PC-3 (cell line): ENCODE results near the gene CFAP221. TPM values are rescaled to one million over a fixed set of nuclear protein-coding genes. Genes with fewer than 3 reads are reported as not detected.

Experiments
- ATAC-seq: fragments of 200-7000 bp; cut with Tn5 transposase; 2 replicates; pipeline ENCODE4 v1.9.1; 2020; ENCODE audit warnings: mild to moderate bottlenecking, moderate library complexity
- BruUV-seq: library from RNA; stranded (reverse); fragments of 400-500 nt; replicated peaks from 2 replicates; lab custom pipeline; 2021; lab: Mats Ljungman, UMichigan
- CTCF ChIA-PET: fragments of 300-600 bp; sonication (Branson Sonifier 250); formaldehyde crosslinking; loops from one replicate; lab custom pipeline; 2022; ENCODE audit warnings: antibody characterized with exemption; lab: Charles Lee
- POLR2A ChIA-PET: fragments of 300-600 bp; sonication (Branson Sonifier 250); formaldehyde crosslinking; loops from one replicate; lab custom pipeline; 2022; ENCODE audit warnings: antibody characterized with exemption; ENCODE audit not compliant: unreplicated experiment; lab: Charles Lee
- DNase-seq: peaks from one replicate; pipeline ENCODE4 v3.0.0-alpha.2; 2015
- H2AFZ ChIP-seq: fragments of 300-600 bp; sonication (generic); 2 replicates; pipeline ENCODE4 v1.6.0; 2016; ENCODE audit warnings: antibody characterized with exemption, low read length
- H3F3A ChIP-seq: fragments of 300-600 bp; sonication (generic); one replicate; pipeline ENCODE4 v1.6.0; 2017; ENCODE audit warnings: antibody characterized with exemption, low read length, control low read depth, mild to moderate bottlenecking; ENCODE audit not compliant: unreplicated experiment
- H3K27ac ChIP-seq: fragments of 300-600 bp; sonication (generic); 2 replicates; pipeline ENCODE4 v1.5.1; 2016; ENCODE audit warnings: mild to moderate bottlenecking, low read length
- H3K27me3 ChIP-seq: fragments of 300-600 bp; sonication (generic); 2 replicates; pipeline ENCODE4 v1.6.1; 2016; ENCODE audit warnings: low read length, mixed read lengths
- H3K36me3 ChIP-seq: fragments of 300-600 bp; sonication (generic); 2 replicates; pipeline ENCODE4 v1.6.1; 2016; ENCODE audit warnings: low read depth, mixed run types, low read length, mixed read lengths
- H3K4me1 ChIP-seq: fragments of 300-600 bp; sonication (generic); 2 replicates; pipeline ENCODE4 v1.5.1; 2016; ENCODE audit warnings: low read length; ENCODE audit not compliant: insufficient read depth
- H3K4me2 ChIP-seq: fragments of 300-600 bp; sonication (generic); 2 replicates; pipeline ENCODE4 v1.6.0; 2016; ENCODE audit warnings: low read length
- H3K4me3 ChIP-seq: fragments of 300-600 bp; sonication (generic); 2 replicates; pipeline ENCODE4 v1.5.1; 2016; ENCODE audit warnings: mild to moderate bottlenecking, low read length, mixed read lengths
- H3K79me2 ChIP-seq: fragments of 300-600 bp; sonication (generic); 2 replicates; pipeline ENCODE4 v1.6.1; 2017; ENCODE audit warnings: low read length, mixed read lengths
- H3K9ac ChIP-seq: fragments of 300-600 bp; sonication (generic); 2 replicates; pipeline ENCODE4 v1.6.0; 2016; ENCODE audit warnings: mild to moderate bottlenecking, low read length
- H3K9me2 ChIP-seq: fragments of 300-600 bp; sonication (generic); replicated peaks from 2 replicates; pipeline ENCODE4 v1.6.1; 2016; ENCODE audit warnings: mixed run types, low read length, mixed read lengths
- H3K9me3 ChIP-seq: fragments of 300-600 bp; sonication (generic); 2 replicates; pipeline ENCODE4 v1.6.1; 2016; ENCODE audit warnings: low read length, mixed read lengths
- H4K20me1 ChIP-seq: fragments of 300-600 bp; sonication (generic); 2 replicates; pipeline ENCODE4 v1.6.1; 2016; ENCODE audit warnings: low read length, mixed read lengths
- EZH2 ChIP-seq: fragments of 300-600 bp; sonication (generic); IDR thresholded peaks from one replicate; pipeline ENCODE4 v1.6.1; 2017; ENCODE audit warnings: antibody characterized with exemption, mild to moderate bottlenecking, low read length; ENCODE audit not compliant: unreplicated experiment
- EZH2phosphoT487 ChIP-seq: fragments of 300-600 bp; sonication (generic); IDR thresholded peaks from 2 replicates; pipeline ENCODE4 v1.6.1; 2018; ENCODE audit warnings: mild to moderate bottlenecking, antibody characterized with exemption, low read length, borderline replicate concordance
- intact Hi-C: fragments of 100-400 bp; cut with micrococcal nuclease; formaldehyde crosslinking; loops from 2 replicates; pipeline ENCODE4 v1.9.0; 2023
- total RNA-seq: library from RNA; depleted of rRNA; stranded (reverse); fragments of >200 nt; gene quantifications from 2 replicates; pipeline ENCODE4 v1.2.3, GENCODE V29; 2014
- TF ChIP-seq, protein P1 (sequence below): fragments of 300-600 bp; sonication (generic); conservative IDR thresholded peaks from 2 replicates; pipeline ENCODE4 v1.5.1; 2017; ENCODE audit warnings: antibody characterized with exemption, low read depth, mild to moderate bottlenecking, low read length

Gene CFAP221
- total RNA-seq, 1 experiment from 2014 or later: not detected

DNA sequence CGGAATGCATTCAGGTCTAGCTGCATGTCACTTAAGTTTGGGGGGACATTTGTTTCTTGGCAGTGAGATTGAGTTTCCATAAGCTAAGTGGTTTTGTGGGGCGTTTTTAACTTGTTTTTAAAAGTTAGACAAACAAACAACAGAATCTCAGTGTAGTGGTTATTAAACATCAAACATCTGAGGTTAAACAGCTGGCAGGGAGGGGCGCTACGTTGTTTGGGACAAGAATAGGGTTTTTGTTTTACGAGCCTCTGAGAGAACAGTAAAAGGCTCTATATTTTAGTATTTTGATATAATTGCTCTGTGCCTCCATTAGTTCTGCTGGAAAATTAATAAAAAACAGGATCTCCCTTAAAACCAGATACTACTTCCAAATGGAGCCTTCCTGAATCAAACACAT is 93.1 kb downstream of the CFAP221 start:
- Histone ChIP-seq H3K4me1 (no peaks in the 10 kb centered on the region; the same call in 1 of the 2 replicates), H2AFZ (no peak overlapping the region), H3K27ac (no peak overlapping the region), H3K9me3 (no peaks in the 10 kb centered on the region), H3K4me2 (no peak overlapping the region), H3K4me3 (no peak overlapping the region), H3K9me2 (no peaks in the 10 kb centered on the region), H3F3A (no peaks in the 10 kb centered on the region), H4K20me1 (no peaks in the 10 kb centered on the region), H3K79me2 (no peaks in the 10 kb centered on the region), H3K9ac (no peak overlapping the region), H3K27me3 (peaks cover 30% of the 10 kb centered on the region), H3K36me3 (no peaks in the 10 kb centered on the region)
- TF ChIP-seq, protein P1, sequence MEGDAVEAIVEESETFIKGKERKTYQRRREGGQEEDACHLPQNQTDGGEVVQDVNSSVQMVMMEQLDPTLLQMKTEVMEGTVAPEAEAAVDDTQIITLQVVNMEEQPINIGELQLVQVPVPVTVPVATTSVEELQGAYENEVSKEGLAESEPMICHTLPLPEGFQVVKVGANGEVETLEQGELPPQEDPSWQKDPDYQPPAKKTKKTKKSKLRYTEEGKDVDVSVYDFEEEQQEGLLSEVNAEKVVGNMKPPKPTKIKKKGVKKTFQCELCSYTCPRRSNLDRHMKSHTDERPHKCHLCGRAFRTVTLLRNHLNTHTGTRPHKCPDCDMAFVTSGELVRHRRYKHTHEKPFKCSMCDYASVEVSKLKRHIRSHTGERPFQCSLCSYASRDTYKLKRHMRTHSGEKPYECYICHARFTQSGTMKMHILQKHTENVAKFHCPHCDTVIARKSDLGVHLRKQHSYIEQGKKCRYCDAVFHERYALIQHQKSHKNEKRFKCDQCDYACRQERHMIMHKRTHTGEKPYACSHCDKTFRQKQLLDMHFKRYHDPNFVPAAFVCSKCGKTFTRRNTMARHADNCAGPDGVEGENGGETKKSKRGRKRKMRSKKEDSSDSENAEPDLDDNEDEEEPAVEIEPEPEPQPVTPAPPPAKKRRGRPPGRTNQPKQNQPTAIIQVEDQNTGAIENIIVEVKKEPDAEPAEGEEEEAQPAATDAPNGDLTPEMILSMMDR: no peak
- TF ChIP-seq EZH2: no peak
- no peak for TF ChIP-seq EZH2phosphoT487
- intact Hi-C loops: no loop called here
- BruUV-seq: no TSS peak
- CTCF ChIA-PET: no interaction called here
- POLR2A ChIA-PET: no interaction called here
- no peak for ATAC-seq
- no peak for DNase-seq

DNA sequence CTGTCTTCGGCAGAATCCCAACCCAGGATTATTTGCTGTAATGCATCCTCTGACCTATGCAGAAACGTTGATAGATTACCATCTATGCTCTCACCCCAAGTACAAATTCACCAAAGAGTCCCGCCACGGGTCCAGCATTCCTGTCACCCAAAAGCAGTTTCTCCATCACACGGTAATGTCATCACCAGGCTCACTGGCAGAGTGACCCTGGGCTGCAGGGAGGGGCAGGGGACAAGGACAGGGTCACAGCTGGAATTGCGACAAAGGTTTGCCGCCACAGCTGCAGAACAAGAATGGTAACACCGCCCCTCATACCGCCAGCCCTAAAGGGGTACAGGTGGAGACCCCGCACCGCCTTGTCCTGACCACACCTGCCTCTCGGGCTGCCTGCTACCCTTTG is 94.0 kb downstream of the CFAP221 start:
- intact Hi-C loops: no loop called here
- ChIA-PET POLR2A (no interaction called here), CTCF (no interaction called here)
- H3K9me2 ChIP-seq: no peaks in the 10 kb centered on the region
- no peak for DNase-seq
- H3K4me1 ChIP-seq: no peaks in the 10 kb centered on the region; the same call in 1 of the 2 replicates
- no peak for ATAC-seq
- no peak overlapping the region for H3K9ac ChIP-seq
- H3F3A ChIP-seq: no peaks in the 10 kb centered on the region
- no peaks in the 10 kb centered on the region for H3K9me3 ChIP-seq
- TF ChIP-seq EZH2phosphoT487 (no peak), EZH2 (no peak)
- TF ChIP-seq, protein P1: no peak
- peaks cover 30% of the 10 kb centered on the region for H3K27me3 ChIP-seq
- H3K79me2 ChIP-seq: no peaks in the 10 kb centered on the region
- H3K36me3 ChIP-seq: no peaks in the 10 kb centered on the region
- no peak overlapping the region for H3K4me3 ChIP-seq
- no peak overlapping the region for H3K4me2 ChIP-seq
- no peak overlapping the region for H3K27ac ChIP-seq
- no peak overlapping the region for H2AFZ ChIP-seq
- BruUV-seq: no TSS peak
- H4K20me1 ChIP-seq: no peaks in the 10 kb centered on the region

DNA sequence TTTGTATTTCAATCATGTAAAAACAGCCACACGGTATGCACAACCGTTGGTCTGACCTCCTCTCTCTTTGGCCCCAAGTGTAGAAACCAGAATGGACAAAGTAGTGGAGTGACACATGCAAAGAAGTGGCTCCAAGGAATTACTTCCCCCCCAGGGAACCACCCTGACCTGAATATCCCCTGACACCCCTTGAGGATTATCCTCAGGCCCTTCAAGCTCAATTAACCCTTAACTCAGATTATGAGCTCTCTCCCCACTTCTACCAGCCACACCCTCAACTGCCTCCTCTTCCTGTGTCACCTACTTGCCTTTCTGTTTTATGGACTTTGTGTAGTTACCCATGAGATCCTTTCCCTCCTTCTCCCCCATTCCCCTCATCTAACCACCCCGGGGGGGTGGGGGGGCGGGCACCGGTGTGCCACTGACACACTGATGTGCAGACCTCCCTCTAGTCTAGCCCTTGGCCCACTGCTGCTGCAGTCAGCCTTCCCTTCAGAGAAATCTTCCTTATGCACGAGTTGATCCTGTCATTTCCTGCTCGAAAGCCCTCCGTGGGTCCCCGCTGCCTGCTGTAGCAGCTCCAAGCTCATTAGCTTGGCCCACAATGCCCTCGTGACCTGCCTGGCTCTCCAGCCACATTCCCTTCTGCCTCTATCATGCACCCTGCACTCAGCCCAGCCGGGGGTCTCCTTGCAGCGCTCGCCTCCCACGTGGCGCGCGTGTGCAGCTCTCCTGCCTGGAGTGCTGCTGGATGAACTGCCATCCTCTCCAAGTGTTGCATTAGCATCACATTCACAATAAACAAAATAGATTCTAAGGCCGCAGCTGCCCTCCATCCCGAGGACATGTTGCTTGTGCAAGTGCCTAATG is 94.7 kb downstream of the CFAP221 start:
- H3K4me3 ChIP-seq: no peak overlapping the region
- no peak overlapping the region for H2AFZ ChIP-seq
- TF ChIP-seq EZH2 (no peak), EZH2phosphoT487 (no peak)
- TF ChIP-seq, protein P1: no peak
- no peak overlapping the region for H3K9ac ChIP-seq
- POLR2A ChIA-PET: no interaction called here
- no peaks in the 10 kb centered on the region; the same call in 1 of the 2 replicates for H3K4me1 ChIP-seq
- H4K20me1 ChIP-seq: no peaks in the 10 kb centered on the region
- no peaks in the 10 kb centered on the region for H3F3A ChIP-seq
- no peaks in the 10 kb centered on the region for H3K9me2 ChIP-seq
- no peak overlapping the region for H3K27ac ChIP-seq
- ATAC-seq: no peak
- CTCF ChIA-PET: no interaction called here
- intact Hi-C loops: no loop called here
- no peaks in the 10 kb centered on the region for H3K9me3 ChIP-seq
- H3K27me3 ChIP-seq: peaks cover 30% of the 10 kb centered on the region
- DNase-seq: no peak
- no peak overlapping the region for H3K4me2 ChIP-seq
- H3K79me2 ChIP-seq: no peaks in the 10 kb centered on the region
- BruUV-seq: no TSS peak
- no peaks in the 10 kb centered on the region for H3K36me3 ChIP-seq
